CD4-positive, alpha-beta T cell (primary cell): ENCODE measurements around the gene OSCP1. TPM values are rescaled to one million over a fixed set of nuclear protein-coding genes. Genes with fewer than 3 reads are reported as not detected.

Experiments
- ATAC-seq: fragments of 200-7000 bp; cut with Tn5 transposase; one replicate; pipeline ENCODE4 v1.10.0; 2022; ENCODE audit warnings: mild to moderate bottlenecking; ENCODE audit not compliant: poor library complexity
- CTCF ChIA-PET: fragments of 350-600 bp; sonication (Branson Sonifier 250); formaldehyde crosslinking; loops from one replicate; lab custom pipeline; 2021; ENCODE audit warnings: antibody characterized with exemption, inconsistent platforms; lab: Charles Lee
- POLR2A ChIA-PET: fragments of 350-600 bp; sonication (Branson Sonifier 250); formaldehyde crosslinking; loops from one replicate; lab custom pipeline; 2021; ENCODE audit warnings: antibody characterized with exemption, inconsistent platforms; lab: Charles Lee
- DNase-seq, 14 experiments: peaks; one replicate each; pipeline ENCODE4 v3.0.0-alpha.2; 2013 to 2020; ENCODE audit warnings: mixed read lengths in 2 of 14
- H3K27ac ChIP-seq, 2 donors: one replicate each; pipeline versions ENCODE4 v1.5.1 to v1.7.0; 2013; ENCODE audit warnings: low read length in 2 of 2, low read depth in 1 of 2, mild to moderate bottlenecking in 1 of 2
- H3K27me3 ChIP-seq, 2 experiments: 1 replicate in 1 of 2; 2 replicates in 1 of 2; pipeline versions ENCODE4 v1.6.1 to v1.7.0; 2013; ENCODE audit warnings: low read length in 2 of 2, control low read depth in 1 of 2, mild to moderate bottlenecking in 1 of 2, moderate library complexity in 1 of 2; ENCODE audit not compliant: insufficient read depth in 2 of 2, control insufficient read depth in 1 of 2
- H3K36me3 ChIP-seq: one replicate; pipeline ENCODE4 v1.6.1; 2013; ENCODE audit warnings: low read length, control low read depth; ENCODE audit not compliant: insufficient read depth
- H3K4me1 ChIP-seq: one replicate; pipeline ENCODE4 v1.6.1; 2013; ENCODE audit warnings: low read length, control low read depth; ENCODE audit not compliant: insufficient read depth
- H3K4me3 ChIP-seq: one replicate; pipeline ENCODE4 v1.5.1; 2013; ENCODE audit warnings: mild to moderate bottlenecking, low read length, moderate library complexity
- H3K9me3 ChIP-seq, 2 experiments: 1 replicate in 1 of 2; 2 replicates in 1 of 2; pipeline versions ENCODE4 v1.6.1 to v1.7.0; 2013; ENCODE audit warnings: low read length in 2 of 2, mild to moderate bottlenecking in 2 of 2, control low read depth in 1 of 2, moderate library complexity in 1 of 2; ENCODE audit not compliant: control insufficient read depth in 1 of 2, insufficient read depth in 1 of 2
- H3K27ac Mint-ChIP-seq: one replicate; pipeline ENCODE4 v1.8.0; 2020; ENCODE audit warnings: mixed read lengths
- H3K27me3 Mint-ChIP-seq: one replicate; pipeline ENCODE4 v1.8.0; 2021; ENCODE audit warnings: mixed read lengths
- H3K36me3 Mint-ChIP-seq: one replicate; pipeline ENCODE4 v1.8.0; 2021; ENCODE audit warnings: low read depth, mixed read lengths
- H3K4me1 Mint-ChIP-seq: one replicate; pipeline ENCODE4 v1.8.0; 2021; ENCODE audit warnings: low read depth, mixed read lengths
- H3K4me3 Mint-ChIP-seq: one replicate; pipeline ENCODE4 v1.8.0; 2020; ENCODE audit warnings: mild to moderate bottlenecking, mixed read lengths
- H3K9me3 Mint-ChIP-seq: one replicate; pipeline ENCODE4 v1.8.0; 2020; ENCODE audit warnings: mixed read lengths
- intact Hi-C, 2 experiments: fragments of 100-400 bp; cut with DNase I in 1 of 2; cut with micrococcal nuclease in 1 of 2; formaldehyde crosslinking; loops; one replicate each; pipeline versions ENCODE4 v1.15.1 to v1.9.0; 2023 to 2025; cut with DNase I, micrococcal nuclease
- total RNA-seq, 174 experiments: library from RNA in 2 of 174; stranded (reverse) in 2 of 174; gene quantifications; one replicate each; pipeline ENCODE4 v1.2.3 and lab custom pipeline; 2021 to 2026
- TF ChIP-seq, protein P1 (sequence below): fragments of 200-600 bp; IDR thresholded peaks from one replicate; pipeline ENCODE4 v1.8.0; 2022; ENCODE audit warnings: antibody characterized with exemption, mild to moderate bottlenecking

The OSCP1 gene
- total RNA-seq, 2 experiments from 2014 or later = 0.82 to 2.4 TPM

DNA sequence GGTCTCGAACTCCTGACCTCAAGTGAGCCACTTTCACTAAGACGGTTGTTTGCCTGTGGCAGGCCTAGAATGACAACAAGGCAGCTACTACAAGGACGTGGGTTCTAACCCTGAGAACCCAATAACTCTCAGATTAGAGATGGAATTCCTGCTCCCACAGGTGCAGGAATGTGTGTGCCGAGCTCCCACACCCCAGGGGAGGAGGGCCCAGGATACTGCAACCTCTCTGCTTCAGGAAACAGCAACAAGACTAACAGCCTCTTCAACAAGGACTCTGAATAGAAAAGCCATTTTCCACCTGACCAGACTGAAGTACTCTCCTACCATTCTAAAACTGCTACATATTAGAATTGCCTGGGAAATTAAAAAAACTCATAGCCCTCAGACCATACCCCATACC is 57.4 kb downstream of the OSCP1 start:
- TF ChIP-seq, protein P1, sequence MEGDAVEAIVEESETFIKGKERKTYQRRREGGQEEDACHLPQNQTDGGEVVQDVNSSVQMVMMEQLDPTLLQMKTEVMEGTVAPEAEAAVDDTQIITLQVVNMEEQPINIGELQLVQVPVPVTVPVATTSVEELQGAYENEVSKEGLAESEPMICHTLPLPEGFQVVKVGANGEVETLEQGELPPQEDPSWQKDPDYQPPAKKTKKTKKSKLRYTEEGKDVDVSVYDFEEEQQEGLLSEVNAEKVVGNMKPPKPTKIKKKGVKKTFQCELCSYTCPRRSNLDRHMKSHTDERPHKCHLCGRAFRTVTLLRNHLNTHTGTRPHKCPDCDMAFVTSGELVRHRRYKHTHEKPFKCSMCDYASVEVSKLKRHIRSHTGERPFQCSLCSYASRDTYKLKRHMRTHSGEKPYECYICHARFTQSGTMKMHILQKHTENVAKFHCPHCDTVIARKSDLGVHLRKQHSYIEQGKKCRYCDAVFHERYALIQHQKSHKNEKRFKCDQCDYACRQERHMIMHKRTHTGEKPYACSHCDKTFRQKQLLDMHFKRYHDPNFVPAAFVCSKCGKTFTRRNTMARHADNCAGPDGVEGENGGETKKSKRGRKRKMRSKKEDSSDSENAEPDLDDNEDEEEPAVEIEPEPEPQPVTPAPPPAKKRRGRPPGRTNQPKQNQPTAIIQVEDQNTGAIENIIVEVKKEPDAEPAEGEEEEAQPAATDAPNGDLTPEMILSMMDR = no peak
- POLR2A ChIA-PET = no interaction called here
- DNase-seq = no peak
- Mint-ChIP-seq H3K27ac (no peak overlapping the region), H3K9me3 (no peaks in the 10 kb centered on the region), H3K27me3 (no peaks in the 10 kb centered on the region), H3K4me3 (peak overlapping the region; percentile 20), H3K4me1 (peaks cover 29% of the 10 kb centered on the region), H3K36me3 (peaks cover 48% of the 10 kb centered on the region)
- peaks cover 44% of the 10 kb centered on the region for H3K36me3 ChIP-seq
- intact Hi-C loops = no loop called here
- H3K27me3 ChIP-seq = no peaks in the 10 kb centered on the region
- no peak overlapping the region for H3K4me3 ChIP-seq
- no peak for ATAC-seq
- peaks cover 23% of the 10 kb centered on the region for H3K4me1 ChIP-seq
- H3K27ac ChIP-seq = no peak overlapping the region
- CTCF ChIA-PET = interaction anchor here (0.6 kb wide), 1 partner anchor 26 kb away, joined by 4 read pairs; no protein-coding TSS in a partner anchor
- no peaks in the 10 kb centered on the region for H3K9me3 ChIP-seq

DNA sequence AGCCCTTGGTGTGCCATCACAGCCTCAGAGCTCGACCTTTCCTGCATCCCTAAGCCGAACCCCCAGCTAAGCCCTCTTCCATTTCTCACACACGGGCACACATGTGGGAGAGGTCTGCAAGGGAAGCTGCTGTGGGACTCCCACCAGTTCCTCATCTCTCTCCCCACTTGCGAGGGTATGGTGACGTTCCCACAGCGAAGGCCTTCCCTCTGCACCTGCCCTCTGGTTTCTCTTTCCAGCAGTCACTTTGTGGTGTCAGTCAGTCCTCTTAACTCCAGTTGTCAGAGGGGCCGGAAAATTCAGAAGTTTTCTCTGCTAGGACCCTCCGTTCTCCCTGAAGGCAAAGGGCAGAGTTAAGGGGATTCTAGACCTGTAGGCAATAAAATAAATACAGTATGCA is 59.0 kb downstream of the OSCP1 start:
- Histone ChIP-seq H3K36me3 (peaks cover 44% of the 10 kb centered on the region), H3K9me3 (no peaks in the 10 kb centered on the region), H3K4me3 (no peak overlapping the region), H3K27me3 (no peaks in the 10 kb centered on the region), H3K27ac (no peak overlapping the region), H3K4me1 (peaks cover 29% of the 10 kb centered on the region)
- ChIA-PET CTCF (no interaction called here), POLR2A (no interaction called here)
- no peak overlapping the region for H3K4me3 Mint-ChIP-seq
- TF ChIP-seq, protein P1 = no peak
- no peaks in the 10 kb centered on the region for H3K27me3 Mint-ChIP-seq
- peaks cover 21% of the 10 kb centered on the region for H3K4me1 Mint-ChIP-seq
- no peaks in the 10 kb centered on the region for H3K9me3 Mint-ChIP-seq
- intact Hi-C loops = no loop called here
- DNase-seq (no peak), ATAC-seq (no peak)
- peak overlapping the region; percentile 3 for H3K27ac Mint-ChIP-seq
- peaks cover 50% of the 10 kb centered on the region for H3K36me3 Mint-ChIP-seq

DNA sequence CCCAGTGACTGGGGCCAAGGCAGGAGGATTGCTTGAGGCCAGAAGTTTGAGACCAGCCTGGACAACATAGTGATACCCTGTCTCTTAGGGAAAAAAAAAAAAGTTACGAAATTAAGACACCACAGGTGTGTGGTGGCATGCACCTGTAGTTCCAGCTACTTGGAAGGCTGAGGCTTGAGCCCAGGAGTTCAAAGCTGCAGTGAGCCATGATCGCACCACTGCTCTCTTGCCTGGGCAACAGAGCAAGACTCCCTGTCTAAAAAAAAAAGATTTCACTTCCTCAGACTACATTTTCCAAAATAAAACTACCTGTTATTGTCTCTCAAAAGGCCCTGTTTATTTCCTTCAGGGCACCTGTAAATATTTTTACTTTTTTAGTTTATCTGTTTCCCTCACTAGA is 59.8 kb downstream of the OSCP1 start:
- CTCF ChIA-PET = interaction anchor here (0.9 kb wide), 1 partner anchor 48 kb away, joined by 3 read pairs; no protein-coding TSS in a partner anchor

More for the DNA sequence above, 59.8 kb downstream of the OSCP1 start:
- Mint-ChIP-seq H3K4me3 (no peak overlapping the region), H3K36me3 (peaks cover 55% of the 10 kb centered on the region), H3K27me3 (no peaks in the 10 kb centered on the region), H3K9me3 (no peaks in the 10 kb centered on the region), H3K27ac (no peak overlapping the region), H3K4me1 (peaks cover 22% of the 10 kb centered on the region)
- Histone ChIP-seq H3K4me1 (peaks cover 29% of the 10 kb centered on the region), H3K36me3 (peaks cover 44% of the 10 kb centered on the region), H3K9me3 (no peaks in the 10 kb centered on the region), H3K4me3 (no peak overlapping the region), H3K27me3 (no peaks in the 10 kb centered on the region), H3K27ac (no peak overlapping the region)
- POLR2A ChIA-PET = no interaction called here
- ATAC-seq (no peak), DNase-seq (no peak)
- intact Hi-C loops = no loop called here
- TF ChIP-seq, protein P1 = no peak
